ENCODE results near the gene DGKB.

The DGKB gene

GRCh38 chr7:14195871-14196270 lies 706.7 kb downstream of the DGKB start:
- H3K4me1 Mint-ChIP-seq, result no peaks in the 10 kb centered on the region
- no peak for ATAC-seq
- no peaks in the 10 kb centered on the region for H3K27me3 Mint-ChIP-seq
- H3K27ac Mint-ChIP-seq, result no peak overlapping the region
- H3K36me3 Mint-ChIP-seq (ENCODE audit: low read depth), result no peaks in the 10 kb centered on the region
- no peak for DNase-seq
- no peak overlapping the region for H3K4me3 Mint-ChIP-seq
- no peaks in the 10 kb centered on the region for H3K9me3 Mint-ChIP-seq

GRCh38 chr7:14195079-14195478 lies 707.5 kb downstream of the DGKB start:
- Mint-ChIP-seq H3K4me1 (no peaks in the 10 kb centered on the region), H3K4me3 (no peak overlapping the region), H3K9me3 (no peaks in the 10 kb centered on the region), H3K27ac (no peak overlapping the region), H3K27me3 (no peaks in the 10 kb centered on the region), H3K36me3 (ENCODE audit: low read depth) (no peaks in the 10 kb centered on the region)
- ATAC-seq, result no peak
- no peak for DNase-seq

- H3K27me3 Mint-ChIP-seq, result peaks cover under 1% of the 10 kb centered on the region
- DNase-seq (no peak), ATAC-seq (no peak)
- H3K4me3 Mint-ChIP-seq, result no peak overlapping the region
- H3K27ac Mint-ChIP-seq, result no peak overlapping the region
- no peaks in the 10 kb centered on the region for H3K36me3 Mint-ChIP-seq (ENCODE audit: low read depth)
- no peaks in the 10 kb centered on the region for H3K4me1 Mint-ChIP-seq
- peaks cover 9% of the 10 kb centered on the region for H3K9me3 Mint-ChIP-seq
These were observed 710.9 kb downstream of the DGKB start for GRCh38 chr7:14191686-14192098.

GRCh38 chr7:14184292-14184864 lies 718.2 kb downstream of the DGKB start:
- DNase-seq, result no peak
- Mint-ChIP-seq H3K36me3 (ENCODE audit: low read depth) (no peaks in the 10 kb centered on the region), H3K4me1 (no peaks in the 10 kb centered on the region), H3K9me3 (peaks cover 9% of the 10 kb centered on the region), H3K27me3 (peaks cover 2% of the 10 kb centered on the region), H3K4me3 (no peak overlapping the region), H3K27ac (no peak overlapping the region)
- no peak for ATAC-seq

- no peaks in the 10 kb centered on the region for H3K36me3 Mint-ChIP-seq (ENCODE audit: low read depth)
- no peak overlapping the region for H3K27ac Mint-ChIP-seq
- H3K9me3 Mint-ChIP-seq, result no peaks in the 10 kb centered on the region
- H3K4me3 Mint-ChIP-seq, result no peak overlapping the region
- H3K4me1 Mint-ChIP-seq, result no peaks in the 10 kb centered on the region
- H3K27me3 Mint-ChIP-seq, result no peaks in the 10 kb centered on the region
- DNase-seq, result no peak
- ATAC-seq, result no peak
These were observed 722.8 kb downstream of the DGKB start for GRCh38 chr7:14179781-14180180.

- ATAC-seq, result no peak
- no peaks in the 10 kb centered on the region for H3K27me3 Mint-ChIP-seq
These were observed 724.7 kb downstream of the DGKB start for GRCh38 chr7:14177876-14178275.

GRCh38 chr7:14170872-14171271 lies 731.7 kb downstream of the DGKB start:
- H3K9me3 Mint-ChIP-seq, result peaks cover 12% of the 10 kb centered on the region
- H3K27me3 Mint-ChIP-seq, result no peaks in the 10 kb centered on the region
- H3K27ac Mint-ChIP-seq, result no peak overlapping the region
- DNase-seq (no peak), ATAC-seq (no peak)
- H3K36me3 Mint-ChIP-seq (ENCODE audit: low read depth), result no peaks in the 10 kb centered on the region
- H3K4me3 Mint-ChIP-seq, result no peak overlapping the region
- H3K4me1 Mint-ChIP-seq, result no peaks in the 10 kb centered on the region

More at GRCh38 chr7:14177876-14178275, 724.7 kb downstream of the DGKB start:
- Mint-ChIP-seq H3K36me3 (ENCODE audit: low read depth) (no peaks in the 10 kb centered on the region), H3K4me3 (no peak overlapping the region), H3K9me3 (no peaks in the 10 kb centered on the region), H3K4me1 (no peaks in the 10 kb centered on the region), H3K27ac (no peak overlapping the region)
- no peak for DNase-seq

GRCh38 chr7:14158111-14158510 lies 744.4 kb downstream of the DGKB start:
- ATAC-seq (no peak), DNase-seq (no peak)
- H3K27me3 Mint-ChIP-seq, result no peaks in the 10 kb centered on the region
- no peak overlapping the region for H3K27ac Mint-ChIP-seq
- H3K9me3 Mint-ChIP-seq, result peaks cover 12% of the 10 kb centered on the region
- H3K36me3 Mint-ChIP-seq (ENCODE audit: low read depth), result no peaks in the 10 kb centered on the region
- H3K4me1 Mint-ChIP-seq, result no peaks in the 10 kb centered on the region
- H3K4me3 Mint-ChIP-seq, result no peak overlapping the region

- no peaks in the 10 kb centered on the region for H3K4me1 Mint-ChIP-seq
- H3K36me3 Mint-ChIP-seq (ENCODE audit: low read depth), result no peaks in the 10 kb centered on the region
- DNase-seq (no peak), ATAC-seq (no peak)
- peaks cover 11% of the 10 kb centered on the region for H3K9me3 Mint-ChIP-seq
- no peak overlapping the region for H3K4me3 Mint-ChIP-seq
- H3K27me3 Mint-ChIP-seq, result no peaks in the 10 kb centered on the region
- no peak overlapping the region for H3K27ac Mint-ChIP-seq
These were observed 746.1 kb downstream of the DGKB start for GRCh38 chr7:14156436-14156835.

GRCh38 chr7:14148974-14149373 lies 753.6 kb downstream of the DGKB start:
- Mint-ChIP-seq H3K4me1 (no peaks in the 10 kb centered on the region), H3K36me3 (ENCODE audit: low read depth) (no peaks in the 10 kb centered on the region), H3K9me3 (no peaks in the 10 kb centered on the region), H3K27ac (no peak overlapping the region), H3K4me3 (no peak overlapping the region), H3K27me3 (no peaks in the 10 kb centered on the region)
- no peak for DNase-seq
- no peak for ATAC-seq

GRCh38 chr7:14147532-14147931 lies 755.0 kb downstream of the DGKB start:
- no peaks in the 10 kb centered on the region for H3K9me3 Mint-ChIP-seq
- ATAC-seq, result no peak
- H3K27me3 Mint-ChIP-seq, result no peaks in the 10 kb centered on the region
- no peak overlapping the region for H3K4me3 Mint-ChIP-seq
- no peak overlapping the region for H3K27ac Mint-ChIP-seq
- no peaks in the 10 kb centered on the region for H3K4me1 Mint-ChIP-seq
- H3K36me3 Mint-ChIP-seq (ENCODE audit: low read depth), result no peaks in the 10 kb centered on the region
- DNase-seq, result no peak

- no peak overlapping the region for H3K4me3 Mint-ChIP-seq
- H3K9me3 Mint-ChIP-seq, result no peaks in the 10 kb centered on the region
- ATAC-seq, result no peak
- no peaks in the 10 kb centered on the region for H3K36me3 Mint-ChIP-seq (ENCODE audit: low read depth)
- no peak for DNase-seq
- no peak overlapping the region for H3K27ac Mint-ChIP-seq
- H3K27me3 Mint-ChIP-seq, result no peaks in the 10 kb centered on the region
- H3K4me1 Mint-ChIP-seq, result no peaks in the 10 kb centered on the region
These were observed 758.0 kb downstream of the DGKB start for GRCh38 chr7:14144538-14144937.

- Mint-ChIP-seq H3K4me3 (no peak overlapping the region), H3K27me3 (no peaks in the 10 kb centered on the region), H3K27ac (no peak overlapping the region), H3K9me3 (no peaks in the 10 kb centered on the region), H3K4me1 (no peaks in the 10 kb centered on the region), H3K36me3 (ENCODE audit: low read depth) (no peaks in the 10 kb centered on the region)
- DNase-seq, result no peak
- ATAC-seq, result no peak
These were observed 758.4 kb downstream of the DGKB start for GRCh38 chr7:14144109-14144508.

GRCh38 chr7:14137676-14138075 lies 764.9 kb downstream of the DGKB start:
- Mint-ChIP-seq H3K4me1 (no peaks in the 10 kb centered on the region), H3K9me3 (no peaks in the 10 kb centered on the region), H3K4me3 (no peak overlapping the region), H3K27ac (no peak overlapping the region), H3K27me3 (no peaks in the 10 kb centered on the region), H3K36me3 (ENCODE audit: low read depth) (no peaks in the 10 kb centered on the region)
- DNase-seq (no peak), ATAC-seq (no peak)

- H3K36me3 Mint-ChIP-seq (ENCODE audit: low read depth), result no peaks in the 10 kb centered on the region
- ATAC-seq (no peak), DNase-seq (no peak)
- no peaks in the 10 kb centered on the region for H3K27me3 Mint-ChIP-seq
- no peaks in the 10 kb centered on the region for H3K4me1 Mint-ChIP-seq
- H3K4me3 Mint-ChIP-seq, result no peak overlapping the region
- no peak overlapping the region for H3K27ac Mint-ChIP-seq
- no peaks in the 10 kb centered on the region for H3K9me3 Mint-ChIP-seq
These were observed 768.8 kb downstream of the DGKB start for GRCh38 chr7:14133752-14134151.

- Mint-ChIP-seq H3K36me3 (ENCODE audit: low read depth) (no peaks in the 10 kb centered on the region), H3K27ac (no peak overlapping the region), H3K27me3 (no peaks in the 10 kb centered on the region), H3K4me1 (no peaks in the 10 kb centered on the region), H3K9me3 (no peaks in the 10 kb centered on the region), H3K4me3 (no peak overlapping the region)
- ATAC-seq (no peak), DNase-seq (no peak)
These were observed 776.6 kb downstream of the DGKB start for GRCh38 chr7:14125998-14126397.
